ENCODE results near the gene NPAS3.

NPAS3 gene

GRCh38 chr14:33643426-33644181, 704.9 kb downstream of the NPAS3 start:
- DNase-seq (ENCODE audit: low spot score): no peak

- no peak for DNase-seq (ENCODE audit: low spot score)
These were observed 708.1 kb downstream of the NPAS3 start for GRCh38 chr14:33646692-33647260.

GRCh38 chr14:33647385-33647786, 708.7 kb downstream of the NPAS3 start:
- DNase-seq (ENCODE audit: low spot score): no peak

GRCh38 chr14:33650430-33650829, 711.8 kb downstream of the NPAS3 start:
- DNase-seq (ENCODE audit: low spot score): no peak

GRCh38 chr14:33652566-33653307, 714.1 kb downstream of the NPAS3 start:
- no peak for DNase-seq (ENCODE audit: low spot score)

GRCh38 chr14:33653308-33653695, 714.6 kb downstream of the NPAS3 start:
- DNase-seq (ENCODE audit: low spot score): no peak

GRCh38 chr14:33655421-33655820, 716.7 kb downstream of the NPAS3 start:
- no peak for DNase-seq (ENCODE audit: low spot score)

GRCh38 chr14:33657476-33657875, 718.8 kb downstream of the NPAS3 start:
- DNase-seq (ENCODE audit: low spot score): no peak

GRCh38 chr14:33660248-33660647, 721.6 kb downstream of the NPAS3 start:
- DNase-seq (ENCODE audit: low spot score): no peak

GRCh38 chr14:33661101-33661500, 722.4 kb downstream of the NPAS3 start:
- no peak for DNase-seq (ENCODE audit: low spot score)

GRCh38 chr14:33668066-33668465, 729.4 kb downstream of the NPAS3 start:
- DNase-seq (ENCODE audit: low spot score): no peak

GRCh38 chr14:33669111-33669510, 730.4 kb downstream of the NPAS3 start:
- no peak for DNase-seq (ENCODE audit: low spot score)

- no peak for DNase-seq (ENCODE audit: low spot score)
These were observed 731.6 kb downstream of the NPAS3 start for GRCh38 chr14:33670235-33670634.

GRCh38 chr14:33671556-33671955, 732.9 kb downstream of the NPAS3 start:
- no peak for DNase-seq (ENCODE audit: low spot score)

- DNase-seq (ENCODE audit: low spot score): no peak
These were observed 736.2 kb downstream of the NPAS3 start for GRCh38 chr14:33674927-33675326.

- DNase-seq (ENCODE audit: low spot score): no peak
These were observed 736.9 kb downstream of the NPAS3 start for GRCh38 chr14:33675415-33676130.

GRCh38 chr14:33676135-33676566, 737.5 kb downstream of the NPAS3 start:
- no peak for DNase-seq (ENCODE audit: low spot score)

- no peak for DNase-seq (ENCODE audit: low spot score)
These were observed 738.2 kb downstream of the NPAS3 start for GRCh38 chr14:33676891-33677290.

- no peak for DNase-seq (ENCODE audit: low spot score)
These were observed 739.3 kb downstream of the NPAS3 start for GRCh38 chr14:33678005-33678404.

GRCh38 chr14:33679025-33679424, 740.3 kb downstream of the NPAS3 start:
- DNase-seq (ENCODE audit: low spot score): no peak

GRCh38 chr14:33679461-33680225, 741.0 kb downstream of the NPAS3 start:
- DNase-seq (ENCODE audit: low spot score): no peak

- no peak for DNase-seq (ENCODE audit: low spot score)
These were observed 742.2 kb downstream of the NPAS3 start for GRCh38 chr14:33680873-33681272.
